ENCODE measurements around the gene GPR137B. TPM values are rescaled to one million over a fixed set of nuclear protein-coding genes. Genes with fewer than 3 reads are reported as not detected.
A peak's percentile ranks its signal among the peaks of the same experiment; 100 is the strongest.
"Not testable (repeated sequence)": the region's sequence is repeated elsewhere in the genome, so short reads cannot be mapped to it uniquely, and the experiment has no call there.

Gene GPR137B
- total and polyA plus RNA-seq, 2 experiments from 2014 or later = 4.5 to 11.1 TPM

GRCh38 chr1:236158072-236158471 lies 15.7 kb downstream of the GPR137B start:
- peaks cover 35% of the 10 kb centered on the region for H3K9me3 Mint-ChIP-seq
- not testable (repeated sequence) for H3K27ac Mint-ChIP-seq; H3K9me2 ChIP-seq (ENCODE audit: insufficient read depth); H3K4me3 Mint-ChIP-seq; H3K27ac ChIP-seq (ENCODE audit: low read depth); H3F3A ChIP-seq (replicated peaks; ENCODE audit: low read depth); H4K20me1 ChIP-seq (replicated peaks; ENCODE audit: insufficient read depth); H3K4me3 ChIP-seq; DNase-seq (ENCODE audit: low spot score); ATAC-seq; H2AFZ ChIP-seq; H3K27me3 ChIP-seq (ENCODE audit: insufficient read depth); H3K4me2 ChIP-seq; H3K4me1 ChIP-seq (ENCODE audit: insufficient read depth); H3K36me3 ChIP-seq (ENCODE audit: insufficient read depth)
- peak; percentile 15 to 26; a peak in 1 of 4 replicates for TF ChIP-seq CTCF (conservative IDR thresholded peaks at IDR 0.05; ENCODE audit: low read depth in 2 of 2)
- peaks cover 14% of the 10 kb centered on the region for H3K27me3 Mint-ChIP-seq (ENCODE audit: insufficient read depth, low read depth, poor library complexity)
- peaks cover 12% of the 10 kb centered on the region for H3K4me1 Mint-ChIP-seq
- 0 out of 2 replicates have a peak, but pooled peaks cover 11% of the 10 kb centered on the region for H3K79me2 ChIP-seq (replicated peaks; ENCODE audit: insufficient read depth)
- peaks cover 35% of the 10 kb centered on the region for H3K36me3 Mint-ChIP-seq (ENCODE audit: low read depth)

- ATAC-seq = no peak
- Histone ChIP-seq H3K4me3 (no peak overlapping the region), H3K27ac (ENCODE audit: low read depth) (no peak overlapping the region), H3K36me3 (ENCODE audit: insufficient read depth) (peaks cover 7% of the 10 kb centered on the region; the same call in 1 of the 2 replicates), H3K79me2 (replicated peaks; ENCODE audit: insufficient read depth) (0 out of 2 replicates have a peak, but pooled peaks cover 4% of the 10 kb centered on the region), H3K4me2 (no peak overlapping the region), H3K4me1 (ENCODE audit: insufficient read depth) (no peaks in the 10 kb centered on the region), H4K20me1 (replicated peaks; ENCODE audit: insufficient read depth) (no peaks in the 10 kb centered on the region; the same call in 1 of the 2 replicates), H3K27me3 (ENCODE audit: insufficient read depth) (no peaks in the 10 kb centered on the region), H3F3A (replicated peaks; ENCODE audit: low read depth) (no peaks in the 10 kb centered on the region), H3K9me2 (ENCODE audit: insufficient read depth) (no peaks in the 10 kb centered on the region), H2AFZ (no peak overlapping the region)
- Mint-ChIP-seq H3K27ac (no peak overlapping the region), H3K4me3 (no peak overlapping the region), H3K27me3 (ENCODE audit: insufficient read depth, low read depth, poor library complexity) (peaks cover 14% of the 10 kb centered on the region), H3K4me1 (peaks cover 12% of the 10 kb centered on the region), H3K9me3 (peaks cover 39% of the 10 kb centered on the region), H3K36me3 (ENCODE audit: low read depth) (peaks cover 41% of the 10 kb centered on the region)
- no peak for DNase-seq (ENCODE audit: low spot score)
- no peak for TF ChIP-seq ETS1 (IDR thresholded peaks at IDR 0.05)
- TF ChIP-seq NANOG (IDR thresholded peaks at IDR 0.05; ENCODE audit: borderline replicate concordance) = no peak
- no peak for TF ChIP-seq ZNF462 (CRISPR knock-in tag; IDR thresholded peaks at IDR 0.05)
- no peak for TF ChIP-seq ZNF114 (CRISPR knock-in tag; IDR thresholded peaks at IDR 0.05)
- TF ChIP-seq REST (IDR thresholded peaks at IDR 0.05; ENCODE audit: unreplicated experiment) = no peak
- no peak for TF ChIP-seq POLR2AphosphoS5 (IDR thresholded peaks at IDR 0.05; ENCODE audit: low read depth)
- no peak for TF ChIP-seq STAT1 (IDR thresholded peaks at IDR 0.05; ENCODE audit: unreplicated experiment)
- TF ChIP-seq EZH2 (IDR thresholded peaks at IDR 0.05; ENCODE audit: low read depth, unreplicated experiment) = no peak
Measured at GRCh38 chr1:236158719-236159118, 16.4 kb downstream of the GPR137B start.
